HG03521 (cell line): ENCODE results near the gene ZNF608.

ENCODE experiments used
- ATAC-seq: cut with Tn5 transposase; IDR thresholded peaks from one replicate; pipeline ENCODE4 v1.9.1; 2021; ENCODE audit warnings: mild to moderate bottlenecking, moderate library complexity; ENCODE audit not compliant: unreplicated experiment

The ZNF608 gene

DNA sequence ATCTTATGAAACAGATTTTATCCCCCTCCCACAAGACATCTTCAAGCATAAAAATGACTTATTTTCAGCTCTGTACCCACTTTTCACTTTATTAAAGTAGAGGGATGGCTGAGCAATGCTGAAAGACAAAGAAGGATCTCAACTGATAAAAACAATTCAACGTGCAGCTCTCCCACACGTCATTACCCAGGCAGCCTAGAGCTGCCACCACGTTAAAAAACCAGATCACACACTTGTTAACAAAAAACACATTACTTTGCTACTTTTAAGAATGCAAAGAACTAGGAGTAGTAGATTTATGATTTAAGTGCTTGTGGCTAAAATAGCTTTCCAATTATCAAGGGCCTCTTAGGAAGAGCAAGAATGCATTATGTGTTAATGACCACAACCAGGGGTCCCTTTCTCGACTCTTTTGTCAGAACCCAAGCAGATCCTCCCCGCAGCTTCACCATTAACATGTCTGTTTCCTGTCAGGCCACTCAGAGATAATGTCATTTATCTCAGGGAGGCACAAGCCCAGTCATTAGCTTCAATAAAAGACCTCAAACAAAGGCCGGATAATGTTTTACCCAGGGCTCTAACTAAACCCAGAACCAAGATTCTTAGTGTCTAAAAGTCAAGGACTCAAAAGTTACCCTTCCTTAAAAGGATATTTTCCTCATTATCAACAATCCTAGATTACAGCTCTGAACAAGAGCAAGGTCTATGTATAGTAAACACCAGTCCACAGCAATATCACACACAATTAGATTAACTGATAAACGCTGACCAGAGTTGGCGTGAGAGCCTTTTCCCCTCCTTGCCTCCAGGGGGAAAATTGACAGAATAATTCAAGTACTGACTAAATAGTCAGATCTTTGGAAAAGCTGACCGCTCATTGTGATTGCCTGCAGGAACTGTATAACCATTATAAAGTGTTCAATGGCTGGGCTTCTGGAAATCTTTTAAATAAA lies 7.5 kb downstream of the ZNF608 start:
- ATAC-seq = no peak

DNA sequence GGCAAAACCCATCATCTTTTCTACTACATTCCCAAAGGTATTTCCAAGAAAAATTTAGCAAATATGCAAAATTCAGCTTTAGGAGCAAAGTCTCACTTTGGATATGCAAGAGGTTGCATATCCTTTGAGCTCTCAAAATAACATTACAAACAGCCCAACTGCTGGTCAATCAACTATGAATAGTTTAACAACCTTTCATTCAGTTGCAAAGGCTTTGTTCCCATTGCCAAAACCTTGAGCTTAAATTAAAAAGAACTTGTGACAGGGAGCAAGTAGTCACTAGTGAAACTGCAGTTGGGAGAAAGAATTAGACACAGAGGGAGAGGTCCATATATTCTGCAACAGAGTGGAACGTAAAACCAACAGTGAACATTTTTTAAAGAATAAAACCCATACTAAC lies 8.8 kb downstream of the ZNF608 start:
- ATAC-seq = no peak

DNA sequence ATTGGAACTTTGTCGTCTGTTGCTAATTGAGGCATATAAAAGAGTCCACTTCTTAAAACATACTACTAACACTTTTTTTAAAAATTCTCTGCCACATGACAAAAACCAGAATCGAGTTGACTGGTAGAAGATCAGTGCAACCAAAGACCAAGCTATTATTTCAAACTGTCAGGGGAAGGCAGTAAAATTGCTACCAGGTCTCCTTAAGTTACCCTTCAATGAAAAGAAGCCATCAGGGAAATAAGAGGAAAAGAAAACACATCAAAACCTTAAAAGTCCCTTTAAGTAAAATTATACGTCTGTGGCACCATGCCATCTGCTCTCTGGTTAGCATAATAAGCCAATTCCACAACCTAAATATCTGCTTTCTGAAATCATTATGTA lies 9.6 kb downstream of the ZNF608 start:
- no peak for ATAC-seq

DNA sequence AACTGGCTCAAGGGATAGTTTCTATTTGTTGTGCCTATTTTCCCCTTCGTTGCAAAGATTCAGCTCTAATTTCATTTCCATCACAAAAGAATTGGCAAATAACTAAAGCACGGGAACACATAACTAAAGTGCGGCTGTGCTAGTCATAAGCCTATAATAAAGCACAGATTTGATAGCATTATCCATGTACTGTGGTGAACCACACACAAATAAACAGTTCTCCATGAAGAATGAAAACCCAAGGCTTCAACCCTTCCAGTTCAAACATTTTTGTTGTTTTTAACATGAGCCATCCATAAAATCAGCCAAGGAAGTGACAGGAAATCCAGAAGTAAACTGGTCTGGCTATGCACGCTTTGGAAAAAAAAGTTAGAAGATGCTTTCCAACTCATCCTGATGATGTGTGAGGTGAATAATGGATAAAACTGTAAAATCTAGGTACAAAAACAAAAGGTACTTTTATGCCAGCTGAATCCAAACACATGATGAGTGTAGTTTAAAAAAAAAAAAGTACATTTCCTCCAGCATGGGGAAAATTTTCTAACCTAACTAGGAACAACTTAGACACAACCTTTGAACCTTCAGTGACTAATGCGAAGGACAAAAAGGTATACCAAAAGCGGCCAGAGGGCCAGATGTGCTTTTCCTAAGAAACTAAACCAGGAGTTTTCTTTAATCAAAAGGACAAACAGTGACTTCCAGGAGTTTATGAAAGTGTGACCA lies 10.2 kb downstream of the ZNF608 start:
- ATAC-seq = no peak

DNA sequence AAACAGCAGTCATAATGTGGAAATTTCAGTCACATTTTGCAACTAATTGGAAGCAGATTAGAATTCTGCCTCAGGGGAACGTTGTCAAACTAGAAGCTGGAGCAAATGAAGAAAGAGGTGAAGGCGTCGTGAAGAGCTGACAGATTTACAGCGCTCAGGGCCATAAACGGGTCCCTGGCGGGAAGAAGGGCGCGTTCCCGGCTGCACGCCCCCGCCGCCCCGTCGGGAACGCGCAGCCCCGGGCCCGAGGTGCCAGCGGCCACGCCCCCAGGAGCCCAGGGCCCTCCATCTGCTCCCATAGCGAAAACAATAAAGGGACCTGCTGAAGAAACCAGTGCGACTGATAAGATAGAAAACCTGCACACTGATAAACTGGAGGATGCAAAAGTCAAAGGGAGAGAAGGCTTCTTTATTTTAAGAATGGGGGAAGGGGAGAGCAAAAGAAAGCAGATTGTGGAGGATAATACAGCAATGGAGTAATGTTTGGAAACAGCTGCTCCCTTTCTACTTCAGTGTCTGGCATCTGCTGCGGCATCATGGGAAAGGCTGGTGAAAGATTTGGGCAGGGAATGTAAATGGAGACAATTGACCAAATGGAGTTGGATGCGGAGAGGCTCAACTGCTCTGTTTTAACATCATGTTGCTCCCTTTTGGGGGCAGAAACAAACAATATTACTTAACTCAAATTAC lies 11.1 kb downstream of the ZNF608 start:
- ATAC-seq = no peak

DNA sequence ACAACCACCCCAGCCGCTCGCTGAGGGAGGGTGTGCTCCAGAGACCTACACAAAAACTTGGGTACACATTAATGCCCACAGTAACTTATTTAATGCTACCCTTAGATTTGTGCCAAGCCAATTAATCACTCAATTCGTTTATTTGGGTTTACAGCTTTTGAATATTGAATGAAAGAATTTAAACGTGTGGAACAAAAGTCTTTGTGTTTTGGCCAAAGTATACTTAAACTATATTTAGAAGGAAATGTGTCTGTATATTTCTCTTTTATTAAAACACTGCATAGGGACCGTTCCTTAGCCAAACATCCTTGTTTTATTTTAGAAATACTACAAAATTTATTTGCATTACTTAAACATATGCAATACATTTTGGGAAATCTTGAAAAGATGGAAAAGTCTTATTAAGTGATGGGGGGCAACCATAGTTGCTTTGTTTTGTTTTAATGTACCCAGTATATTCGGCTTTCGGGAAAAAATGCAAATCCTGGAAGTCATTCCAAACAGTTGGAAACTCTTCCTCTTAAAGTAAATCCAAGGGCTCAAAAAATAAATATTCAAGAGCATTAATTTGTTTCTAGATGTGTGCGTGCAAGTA lies 11.8 kb downstream of the ZNF608 start:
- no peak for ATAC-seq

DNA sequence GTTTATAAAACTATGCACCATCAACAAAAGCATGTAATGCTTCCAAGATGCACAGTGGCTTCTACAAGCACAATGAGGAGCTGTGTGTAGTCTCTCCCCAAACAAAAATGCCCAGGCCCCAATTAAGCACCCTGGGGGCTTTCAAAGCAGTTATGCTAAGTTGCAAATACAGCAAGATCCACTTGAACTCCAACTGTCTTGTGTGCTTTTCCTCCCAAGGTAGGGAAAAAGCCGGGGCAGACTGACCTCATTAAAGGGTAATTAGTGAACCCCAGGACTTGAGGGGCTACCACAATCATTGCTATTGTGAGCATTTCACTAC lies 13.1 kb downstream of the ZNF608 start:
- no peak for ATAC-seq

DNA sequence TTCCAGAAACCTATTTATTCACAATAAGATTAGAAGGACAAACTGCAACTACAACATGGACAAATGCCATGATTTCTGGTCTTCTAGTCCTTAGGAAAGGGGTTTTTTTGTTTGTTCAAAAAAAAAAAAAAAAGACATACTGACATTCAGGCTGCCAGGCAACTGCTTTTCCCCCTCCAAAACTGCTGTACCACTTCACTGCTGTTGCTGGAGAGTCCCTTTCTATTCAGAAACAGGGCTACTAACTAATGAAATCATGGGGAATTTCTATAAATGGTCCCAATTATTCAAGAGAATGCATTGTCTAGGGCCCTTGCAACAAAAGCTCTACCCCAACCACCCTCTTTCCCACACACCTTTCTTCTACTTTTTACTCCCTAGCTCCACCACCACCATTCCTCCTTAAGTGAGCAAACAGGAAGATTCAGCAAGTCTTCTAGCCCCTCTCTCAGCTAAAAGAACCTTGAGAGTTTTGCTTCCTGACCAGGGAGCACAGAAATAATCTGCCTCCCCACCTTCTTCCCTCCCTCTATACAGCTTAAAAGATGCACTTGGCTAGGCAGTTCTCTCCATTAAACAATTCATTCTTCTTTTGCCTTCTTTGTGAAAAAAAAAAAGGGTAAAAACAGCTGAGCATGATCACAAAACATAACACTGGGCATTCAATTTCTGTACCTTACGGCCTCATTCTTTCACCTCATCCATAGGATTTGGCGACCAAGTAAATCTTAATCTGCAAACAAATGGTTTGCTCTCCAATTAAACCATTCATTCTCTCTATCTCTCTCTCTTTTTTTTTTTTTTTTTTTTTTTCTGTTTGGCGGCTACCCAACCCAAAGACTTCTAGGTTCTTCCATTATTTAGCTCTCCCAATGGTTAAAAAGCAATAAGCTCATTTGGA lies 13.8 kb downstream of the ZNF608 start:
- no peak for ATAC-seq

DNA sequence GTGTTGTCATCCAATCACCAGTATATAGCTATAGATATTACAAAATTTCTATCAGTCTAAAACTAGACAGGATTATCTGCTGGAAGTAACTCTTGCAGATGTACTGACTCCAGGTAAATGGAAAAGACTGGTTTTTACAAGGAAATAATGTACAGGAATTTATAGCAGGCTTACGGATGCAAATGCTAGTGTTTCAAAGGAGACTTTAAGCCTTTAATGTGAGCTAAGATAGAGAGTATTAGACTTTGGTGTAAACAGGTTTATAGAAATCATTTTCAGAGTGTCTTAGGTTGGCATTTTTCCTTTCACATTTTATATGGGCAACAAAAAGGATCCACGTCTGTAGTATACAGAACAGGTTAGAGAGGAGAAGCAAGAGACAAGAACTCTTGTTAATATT lies 16.1 kb downstream of the ZNF608 start:
- ATAC-seq = no peak

DNA sequence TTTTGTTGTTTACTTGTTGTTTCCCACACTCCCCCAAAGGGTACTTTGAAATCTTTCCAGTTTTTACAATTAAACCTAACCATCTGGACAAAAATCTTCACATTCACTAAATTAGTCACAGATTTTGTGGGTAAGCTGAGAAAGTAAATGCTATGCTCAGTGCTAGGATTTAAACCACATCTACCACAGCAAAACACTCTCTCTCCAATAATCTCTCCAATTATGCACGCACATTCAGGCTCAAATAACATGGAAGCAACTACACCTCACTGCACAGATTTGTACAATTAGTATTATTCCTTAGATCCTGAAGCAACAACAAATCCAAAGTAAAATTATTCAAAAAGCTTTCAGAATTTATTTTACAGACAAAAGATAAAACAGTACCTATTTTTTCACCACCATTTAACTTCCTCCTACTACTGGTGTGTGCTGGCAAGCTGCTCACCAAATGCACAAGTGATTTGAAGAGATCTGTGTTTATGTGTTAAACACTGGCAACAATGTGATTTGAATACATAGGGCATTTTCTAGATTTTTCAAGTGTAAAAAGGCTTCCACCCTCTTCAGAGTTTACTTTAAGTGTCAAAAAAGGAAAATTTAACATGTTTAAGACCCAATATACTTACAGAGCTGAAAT lies 16.6 kb downstream of the ZNF608 start:
- no peak for ATAC-seq

DNA sequence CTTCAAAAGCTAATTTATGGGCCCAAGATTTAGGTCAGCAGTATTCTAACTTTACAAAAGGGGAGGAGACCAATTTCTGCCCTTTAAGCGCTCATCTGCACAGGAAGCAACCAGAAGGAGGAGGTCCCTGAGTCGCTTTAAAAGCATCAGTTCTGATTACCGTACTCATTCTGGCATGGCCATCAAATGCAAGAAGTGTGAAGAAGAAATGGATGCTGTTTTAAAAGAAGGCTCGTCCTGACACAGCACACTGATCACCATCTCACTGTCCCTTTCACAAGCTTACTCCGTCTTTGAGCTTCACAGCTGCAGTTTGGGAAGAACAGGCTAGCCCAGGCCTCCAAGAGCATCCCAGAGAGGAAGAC lies 17.5 kb downstream of the ZNF608 start:
- no peak for ATAC-seq

DNA sequence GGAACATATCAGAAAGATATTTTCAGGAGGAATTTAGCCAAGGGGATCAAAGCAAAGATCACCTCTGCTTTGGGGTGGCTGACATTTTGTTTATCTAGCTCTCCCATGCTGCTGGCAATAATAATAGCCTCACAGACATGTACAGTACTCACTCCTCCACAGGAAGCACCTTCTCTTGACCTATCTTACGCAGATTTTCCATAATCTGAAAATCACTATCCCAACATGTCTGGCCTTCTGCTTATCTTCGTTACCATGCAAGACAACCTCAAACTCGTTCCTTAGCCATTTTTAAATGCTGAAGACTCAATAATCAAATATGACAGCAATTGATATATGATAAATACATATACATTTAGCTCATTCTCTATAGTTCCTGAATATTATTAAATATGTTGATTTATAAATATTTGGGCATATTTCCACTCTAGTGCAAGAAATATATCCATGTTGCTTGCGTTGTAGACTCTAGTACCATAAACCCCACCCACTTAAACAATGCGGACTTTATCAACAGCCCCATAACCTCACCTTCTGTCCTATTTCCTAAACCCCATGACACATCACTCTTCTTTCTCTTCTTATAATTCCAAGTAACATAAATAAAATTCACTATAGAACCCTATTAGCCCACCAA lies 18.0 kb downstream of the ZNF608 start:
- ATAC-seq = no peak

DNA sequence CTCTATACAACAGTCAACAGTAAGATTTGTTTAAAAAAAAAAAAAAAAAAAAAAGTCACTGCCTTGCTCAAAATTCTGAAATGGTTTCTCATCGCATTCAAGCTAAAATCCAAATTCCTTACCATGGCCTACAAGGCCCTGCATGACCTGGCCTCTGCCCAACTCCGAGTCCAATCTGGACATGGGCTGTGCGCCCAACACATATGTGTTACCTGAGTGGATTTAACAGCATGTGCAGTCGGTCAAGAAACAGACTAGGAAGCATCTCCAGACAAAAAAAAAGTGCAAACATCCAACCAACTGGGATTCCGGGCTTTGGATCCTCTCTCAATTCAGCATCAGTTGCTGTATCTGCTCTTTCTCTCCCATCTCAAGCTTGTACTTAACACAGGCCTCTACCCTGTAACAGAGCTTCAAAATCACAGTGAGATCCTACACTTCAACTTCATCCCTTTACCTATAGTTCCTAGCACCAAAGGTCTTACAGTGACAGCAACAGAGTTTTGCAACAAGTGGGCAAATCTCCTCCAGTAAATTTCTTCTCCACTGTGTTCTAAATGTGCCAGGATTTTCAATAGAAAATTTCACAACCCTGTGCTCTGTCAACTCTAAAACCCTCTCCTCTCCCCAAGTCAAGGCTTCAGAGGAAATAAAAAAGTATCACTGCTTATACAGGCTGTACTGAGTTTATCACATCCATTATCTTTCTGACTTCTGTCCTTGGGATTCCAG lies 19.6 kb downstream of the ZNF608 start:
- ATAC-seq = no peak

DNA sequence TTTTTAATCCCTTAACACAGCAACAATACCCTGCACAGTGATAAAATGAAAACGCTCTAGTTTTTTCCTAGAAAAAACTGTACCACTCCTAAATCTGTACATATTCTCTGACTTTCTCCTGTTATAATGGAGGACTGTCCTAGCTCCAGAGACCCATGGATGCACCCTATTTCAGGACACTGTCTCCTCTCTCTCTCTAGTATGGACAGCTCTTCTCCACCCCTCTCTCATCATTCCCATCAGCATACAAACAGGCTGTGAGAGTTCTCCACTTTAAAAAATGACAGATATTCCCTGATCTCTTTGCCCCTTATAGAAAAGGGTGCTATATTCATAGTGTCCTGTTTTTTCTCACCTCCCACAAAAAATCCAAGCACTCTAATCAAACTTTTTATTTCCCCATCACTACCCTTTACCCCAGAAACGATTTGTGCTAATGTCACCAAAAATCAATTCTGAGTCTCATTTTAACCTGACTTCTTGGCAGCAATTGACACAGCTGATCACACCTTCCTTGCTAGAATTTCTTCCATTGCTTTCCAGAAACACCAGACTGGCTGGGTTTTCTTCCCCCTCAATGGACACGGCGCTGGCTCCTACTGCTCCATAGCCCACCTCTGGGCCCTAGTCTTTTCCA lies 20.7 kb downstream of the ZNF608 start:
- no peak for ATAC-seq

DNA sequence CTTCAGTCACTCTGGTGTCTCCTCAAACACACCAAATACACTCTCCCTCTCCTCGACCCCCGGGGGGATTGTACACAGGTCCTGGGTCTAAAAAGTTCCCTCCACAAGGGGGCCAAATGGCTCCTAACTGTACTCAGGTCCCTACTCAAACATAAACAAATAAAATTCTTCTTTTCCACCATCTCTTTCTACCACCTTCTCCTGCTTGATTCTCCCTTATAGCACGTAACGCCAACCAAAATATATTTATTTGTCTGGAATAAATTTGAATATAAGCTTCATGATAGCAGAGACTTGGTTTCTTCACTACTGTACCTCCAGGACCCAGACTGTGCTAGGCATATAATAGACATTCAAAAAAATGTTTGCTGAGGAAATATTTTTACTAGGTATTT lies 21.4 kb downstream of the ZNF608 start:
- no peak for ATAC-seq

DNA sequence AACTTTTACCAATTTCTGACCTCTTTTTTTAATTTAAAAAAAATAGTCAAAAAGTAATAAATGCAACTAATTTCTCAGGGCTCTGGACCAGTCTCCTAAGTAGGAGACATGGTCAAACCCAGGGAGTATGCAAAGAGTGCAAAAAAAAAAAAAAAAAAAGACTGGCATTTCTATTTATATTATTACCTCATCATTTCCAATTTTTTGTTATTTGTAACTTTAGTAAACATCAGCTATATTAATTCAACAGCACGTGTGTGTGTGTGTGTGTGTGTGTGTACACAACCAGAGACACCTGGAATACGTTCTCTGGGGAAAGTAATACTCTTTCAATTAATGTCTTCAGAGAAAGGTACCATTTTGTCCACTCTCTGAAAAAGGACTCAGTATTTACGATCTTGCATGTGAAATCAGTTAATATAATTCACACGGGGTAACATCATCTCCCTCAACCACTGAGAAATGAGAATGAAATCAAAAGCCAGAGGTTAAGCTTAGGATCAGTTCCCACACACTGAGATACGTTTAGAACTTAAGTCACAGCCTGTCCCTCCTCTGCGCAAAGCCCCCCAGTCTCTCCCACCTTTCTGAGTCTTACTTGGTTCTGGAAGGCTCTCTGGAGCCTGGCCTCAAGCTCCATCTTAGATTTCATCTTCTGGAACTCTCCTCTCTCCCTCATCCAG lies 21.9 kb downstream of the ZNF608 start:
- no peak for ATAC-seq

DNA sequence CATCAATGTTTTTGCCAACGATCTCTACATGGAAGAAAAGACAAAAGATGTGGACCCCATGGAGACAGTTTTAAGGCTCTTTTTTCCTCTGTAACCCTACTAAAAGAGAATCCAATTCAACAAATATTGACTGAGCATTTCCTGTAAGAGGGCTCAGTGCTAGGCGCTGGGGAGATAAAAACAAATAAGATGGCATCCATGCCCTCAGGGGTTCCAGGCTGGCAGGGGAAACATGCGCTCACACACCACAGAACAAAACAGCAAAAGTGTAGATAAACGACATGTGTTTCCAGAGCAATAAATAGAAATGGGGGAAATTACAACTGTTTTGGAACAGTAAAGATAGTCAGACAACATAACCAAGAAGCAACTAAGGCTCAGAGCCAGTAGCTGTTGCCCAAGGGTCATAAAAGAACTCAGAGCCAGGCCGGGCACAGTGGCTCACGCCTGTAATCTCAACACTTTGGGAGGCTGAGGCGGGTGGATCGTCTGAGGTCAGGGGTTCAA lies 25.2 kb downstream of the ZNF608 start:
- ATAC-seq = no peak

DNA sequence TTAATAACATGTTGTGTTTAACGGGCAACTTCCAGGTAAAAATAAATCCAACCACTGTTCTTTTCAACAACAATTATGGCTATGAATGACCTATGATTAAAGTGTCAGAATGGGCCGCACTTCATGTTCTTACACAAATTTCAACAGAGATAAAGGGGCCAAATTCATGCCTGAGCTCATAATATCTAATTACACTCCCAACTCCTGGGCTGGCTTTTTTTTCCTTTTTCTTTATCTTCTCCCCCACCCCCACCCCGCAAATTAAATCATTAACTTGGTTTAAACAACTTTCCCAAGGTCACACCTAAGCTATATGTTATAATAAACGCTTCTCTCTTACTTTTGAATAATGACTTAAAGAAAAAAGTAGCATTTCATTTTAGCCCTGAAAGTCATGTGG lies 25.8 kb downstream of the ZNF608 start:
- ATAC-seq = no peak
